Hematopoietic multipotent progenitor cell treated with erythropoietin and hydrocortisone succinate and interleukin-3 and kit ligand, for 17 days (in vitro differentiated cells): Measurements from ENCODE around the gene EPAS1.

ENCODE experiments used
- DNase-seq: peaks from one replicate; pipeline ENCODE4 v3.0.0-alpha.2; 2015; ENCODE audit warnings: low spot score

EPAS1 gene

GRCh38 chr2:46365913-46366667 lies 68.9 kb downstream of the EPAS1 start:
- DNase-seq: no peak

GRCh38 chr2:46366668-46367052 lies 69.5 kb downstream of the EPAS1 start:
- no peak for DNase-seq

- DNase-seq: no peak
Measured at GRCh38 chr2:46367286-46367685, 70.1 kb downstream of the EPAS1 start.

DNA sequence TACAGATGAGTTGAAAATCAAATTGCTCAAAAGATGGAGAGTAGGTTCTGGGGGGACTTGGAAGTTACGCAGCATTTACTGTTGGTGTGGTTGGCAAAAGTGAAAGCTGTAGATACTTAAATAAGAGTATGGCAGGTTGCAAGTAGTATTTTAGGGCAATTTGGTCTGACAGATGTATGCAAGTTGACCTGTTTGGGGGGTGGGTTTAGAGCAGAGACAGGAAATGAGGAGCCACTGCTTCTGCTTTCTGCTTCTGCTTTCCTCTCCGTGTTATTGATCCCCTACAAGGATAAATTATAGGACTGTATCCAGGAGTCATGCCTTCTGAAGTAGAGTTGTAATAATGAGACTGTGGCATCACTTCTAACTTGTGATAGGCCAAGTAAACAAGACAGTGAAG lies 71.2 kb downstream of the EPAS1 start:
- no peak for DNase-seq

GRCh38 chr2:46369783-46370182 lies 72.6 kb downstream of the EPAS1 start:
- DNase-seq: no peak

DNA sequence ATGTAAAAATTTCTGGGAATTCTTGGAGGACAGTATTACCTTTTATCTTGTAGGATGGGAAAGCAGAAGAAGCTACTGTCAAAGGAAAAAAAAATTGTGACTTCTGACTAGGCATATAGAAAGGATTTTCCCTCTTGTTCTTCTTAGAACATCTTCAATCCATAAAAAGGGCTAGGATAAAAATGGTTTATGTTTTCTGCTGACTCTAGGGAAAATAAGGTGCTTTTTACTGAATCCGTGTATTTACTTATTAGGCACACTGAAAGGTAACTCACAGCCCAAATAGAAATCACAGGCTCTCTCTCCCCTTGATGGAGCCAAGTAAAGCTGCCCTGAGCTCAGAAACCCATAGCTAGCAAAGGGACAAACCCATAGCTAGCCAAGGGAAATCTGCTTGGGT lies 74.6 kb downstream of the EPAS1 start:
- DNase-seq: no peak

DNA sequence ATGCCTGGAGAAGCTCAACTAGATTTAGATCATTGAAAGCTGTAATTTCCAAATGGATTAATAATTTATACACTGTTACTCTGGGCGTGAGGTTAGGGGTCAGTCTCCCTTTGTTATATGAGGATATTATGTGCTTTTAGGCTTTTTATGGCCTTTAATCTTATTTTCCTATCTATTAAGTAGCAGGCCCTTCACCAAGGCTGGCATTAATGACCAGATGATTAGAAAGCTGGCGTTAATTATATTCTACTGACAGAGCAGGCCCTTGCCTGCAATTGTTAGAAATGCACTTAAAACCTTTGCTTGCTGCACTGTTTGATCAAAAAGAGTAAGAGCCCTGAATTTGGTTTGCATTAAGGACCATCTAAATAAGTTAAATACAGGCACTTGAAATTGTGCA lies 75.3 kb downstream of the EPAS1 start:
- no peak for DNase-seq

DNA sequence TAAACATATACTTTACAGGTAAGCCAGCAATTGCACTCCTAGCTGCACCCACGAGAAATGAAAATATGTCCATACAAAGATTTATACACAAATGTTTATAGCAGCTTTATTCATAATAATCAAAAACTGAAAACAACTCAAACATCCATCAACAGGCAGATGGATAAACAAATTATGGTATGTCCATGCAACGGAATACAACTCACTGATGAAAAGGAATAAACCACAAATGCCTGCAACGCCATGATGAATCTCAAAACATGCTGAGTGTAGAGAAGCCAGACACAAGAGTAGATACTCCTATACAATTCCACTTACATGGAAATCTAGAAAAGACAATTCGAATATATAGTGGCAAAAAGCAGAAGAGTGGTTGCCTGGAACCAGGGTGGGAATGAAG lies 76.0 kb downstream of the EPAS1 start:
- no peak for DNase-seq

DNA sequence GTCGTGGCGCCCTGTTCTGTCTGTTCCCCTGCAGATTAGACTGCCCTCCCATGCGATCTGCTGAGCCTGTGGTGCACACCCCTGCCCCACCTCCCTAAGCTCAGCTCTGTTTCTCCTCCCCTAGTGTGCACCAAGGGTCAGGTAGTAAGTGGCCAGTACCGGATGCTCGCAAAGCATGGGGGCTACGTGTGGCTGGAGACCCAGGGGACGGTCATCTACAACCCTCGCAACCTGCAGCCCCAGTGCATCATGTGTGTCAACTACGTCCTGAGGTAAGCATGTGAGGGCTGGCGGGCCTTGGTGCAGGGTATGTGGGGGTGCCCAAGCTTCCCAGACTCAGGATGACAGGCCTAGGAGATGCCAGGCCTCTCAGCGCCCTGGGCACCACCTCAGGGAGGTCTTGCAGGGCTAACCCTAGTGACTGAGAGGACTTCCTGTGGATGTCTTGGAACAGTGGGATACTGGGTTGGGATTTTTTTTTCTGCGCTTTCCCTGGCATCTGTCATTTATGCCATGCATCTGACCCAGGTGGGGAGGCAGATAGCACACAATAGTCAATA lies 78.4 kb downstream of the EPAS1 start:
- no peak for DNase-seq

- no peak for DNase-seq
Measured at GRCh38 chr2:46376586-46376985, 79.4 kb downstream of the EPAS1 start.

- DNase-seq: no peak
Measured at GRCh38 chr2:46377101-46377581, 79.9 kb downstream of the EPAS1 start.

- DNase-seq: no peak
Measured at GRCh38 chr2:46377666-46378560, 80.7 kb downstream of the EPAS1 start.

DNA sequence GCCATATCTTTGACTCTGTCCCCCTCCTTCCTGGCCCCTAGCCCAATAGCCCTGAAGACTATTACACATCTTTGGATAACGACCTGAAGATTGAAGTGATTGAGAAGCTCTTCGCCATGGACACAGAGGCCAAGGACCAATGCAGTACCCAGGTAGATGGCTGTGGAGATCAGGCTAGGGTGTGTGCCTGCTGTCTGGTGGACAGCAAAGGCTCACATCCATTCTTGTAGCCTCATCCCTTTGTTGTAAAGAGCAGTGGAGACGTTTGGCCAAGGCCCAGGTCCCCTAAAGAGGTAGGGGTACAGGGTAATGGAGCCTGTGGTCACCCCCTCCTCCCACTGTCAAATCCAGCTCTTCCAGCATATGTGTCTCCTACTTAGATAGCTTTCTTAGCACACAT lies 81.4 kb downstream of the EPAS1 start:
- DNase-seq: no peak

- DNase-seq: no peak
Measured at GRCh38 chr2:46379213-46380037, 82.2 kb downstream of the EPAS1 start.

DNA sequence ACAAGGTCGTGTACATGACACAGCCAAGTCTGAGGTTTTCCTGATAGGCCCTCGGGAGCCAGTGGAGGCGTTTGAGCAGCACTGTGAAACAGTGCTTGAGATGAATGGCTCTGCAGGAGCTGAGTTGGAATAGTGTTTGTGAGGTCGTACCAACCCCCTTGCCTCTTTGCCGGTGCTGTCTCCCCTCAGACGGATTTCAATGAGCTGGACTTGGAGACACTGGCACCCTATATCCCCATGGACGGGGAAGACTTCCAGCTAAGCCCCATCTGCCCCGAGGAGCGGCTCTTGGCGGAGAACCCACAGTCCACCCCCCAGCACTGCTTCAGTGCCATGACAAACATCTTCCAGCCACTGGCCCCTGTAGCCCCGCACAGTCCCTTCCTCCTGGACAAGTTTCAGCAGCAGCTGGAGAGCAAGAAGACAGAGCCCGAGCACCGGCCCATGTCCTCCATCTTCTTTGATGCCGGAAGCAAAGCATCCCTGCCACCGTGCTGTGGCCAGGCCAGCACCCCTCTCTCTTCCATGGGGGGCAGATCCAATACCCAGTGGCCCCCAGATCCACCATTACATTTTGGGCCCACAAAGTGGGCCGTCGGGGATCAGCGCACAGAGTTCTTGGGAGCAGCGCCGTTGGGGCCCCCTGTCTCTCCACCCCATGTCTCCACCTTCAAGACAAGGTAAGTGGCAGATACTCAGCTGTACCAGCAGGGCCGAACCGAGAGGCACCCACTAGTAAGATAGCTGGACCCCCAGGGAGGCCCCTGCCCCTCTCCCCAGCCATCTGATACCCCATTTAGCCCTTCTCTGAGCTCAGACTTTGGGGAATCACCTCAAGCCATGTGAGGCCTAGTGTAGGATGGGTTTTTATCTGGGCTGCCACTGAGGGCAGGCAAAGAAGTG lies 83.1 kb downstream of the EPAS1 start:
- no peak for DNase-seq

GRCh38 chr2:46381263-46381849 lies 84.1 kb downstream of the EPAS1 start:
- DNase-seq: no peak

DNA sequence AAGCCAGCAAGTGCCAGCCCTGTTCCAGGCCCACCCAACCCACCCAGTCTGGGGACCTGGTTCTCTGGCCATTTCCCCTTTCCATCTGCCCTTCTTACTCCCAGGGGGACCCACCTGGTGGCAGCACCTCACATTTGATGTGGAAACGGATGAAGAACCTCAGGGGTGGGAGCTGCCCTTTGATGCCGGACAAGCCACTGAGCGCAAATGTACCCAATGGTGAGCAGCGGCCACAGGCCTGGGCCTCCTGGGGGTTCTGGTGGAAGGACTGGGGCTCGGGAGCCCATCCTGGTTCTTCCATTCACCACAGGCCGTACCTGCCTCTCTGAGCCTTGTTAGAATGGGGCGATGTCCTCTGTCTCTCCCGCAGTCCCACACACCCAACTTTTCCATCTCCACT lies 84.7 kb downstream of the EPAS1 start:
- no peak for DNase-seq

GRCh38 chr2:46382331-46383112 lies 85.3 kb downstream of the EPAS1 start:
- DNase-seq: no peak

GRCh38 chr2:46383113-46383395 lies 85.8 kb downstream of the EPAS1 start:
- no peak for DNase-seq
